ENCODE results near the gene ASCL1.

The ASCL1 gene

GRCh38 chr12:102913453-102914226 lies 43.8 kb upstream of the ASCL1 start:
- TF ChIP-seq CTCF (IDR thresholded peaks at IDR 0.05; ENCODE audit: low read depth, low read length), result no peak
- in situ Hi-C loops (cut with HindIII; ENCODE audit: low sequenced_read_pairs), result no loop called here
- no peak for DNase-seq (ENCODE audit: low read depth, low spot score)
- no peak overlapping the region for H3K4me3 ChIP-seq (ENCODE audit: low read depth, low read length)

DNA sequence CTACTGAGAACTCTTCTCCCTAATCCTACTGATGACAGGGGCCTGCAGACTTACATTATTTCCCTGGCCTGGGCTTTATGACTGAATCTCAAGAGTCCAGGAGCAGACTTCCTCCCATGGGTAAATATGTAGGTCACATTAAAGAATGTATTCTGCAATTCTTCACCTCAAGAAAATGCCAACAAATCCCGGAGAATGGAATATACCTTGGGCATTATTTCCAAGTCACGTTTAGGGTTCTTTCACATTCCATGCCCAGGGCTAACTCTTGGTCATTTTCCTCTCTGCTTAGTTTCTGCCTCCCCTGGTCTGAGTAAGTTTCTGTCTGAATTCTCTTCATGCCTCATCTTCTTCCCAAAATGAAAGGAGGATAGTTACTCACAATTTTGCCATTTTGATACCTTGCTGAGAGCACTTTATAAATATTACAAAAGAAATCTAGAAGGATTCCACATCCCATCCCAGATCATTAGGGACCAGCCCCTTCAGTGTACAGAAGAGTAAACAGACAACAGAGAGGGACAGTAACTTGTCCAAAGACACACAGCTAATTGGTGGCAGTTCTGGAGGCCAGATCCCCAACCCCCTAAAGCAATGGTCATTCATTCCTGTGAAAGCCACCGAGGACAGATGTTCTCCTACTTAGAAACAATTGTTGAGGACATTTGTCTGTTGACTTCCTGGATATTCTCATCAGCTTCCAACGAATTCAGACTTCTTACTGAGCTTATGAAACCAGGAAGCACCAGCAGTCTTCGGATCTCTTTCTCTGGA lies 41.0 kb upstream of the ASCL1 start:
- in situ Hi-C loops (cut with HindIII; ENCODE audit: low sequenced_read_pairs), result no loop called here
- no peak for DNase-seq (ENCODE audit: low read depth, low spot score)
- no peak for TF ChIP-seq CTCF (IDR thresholded peaks at IDR 0.05; ENCODE audit: low read depth, low read length)

DNA sequence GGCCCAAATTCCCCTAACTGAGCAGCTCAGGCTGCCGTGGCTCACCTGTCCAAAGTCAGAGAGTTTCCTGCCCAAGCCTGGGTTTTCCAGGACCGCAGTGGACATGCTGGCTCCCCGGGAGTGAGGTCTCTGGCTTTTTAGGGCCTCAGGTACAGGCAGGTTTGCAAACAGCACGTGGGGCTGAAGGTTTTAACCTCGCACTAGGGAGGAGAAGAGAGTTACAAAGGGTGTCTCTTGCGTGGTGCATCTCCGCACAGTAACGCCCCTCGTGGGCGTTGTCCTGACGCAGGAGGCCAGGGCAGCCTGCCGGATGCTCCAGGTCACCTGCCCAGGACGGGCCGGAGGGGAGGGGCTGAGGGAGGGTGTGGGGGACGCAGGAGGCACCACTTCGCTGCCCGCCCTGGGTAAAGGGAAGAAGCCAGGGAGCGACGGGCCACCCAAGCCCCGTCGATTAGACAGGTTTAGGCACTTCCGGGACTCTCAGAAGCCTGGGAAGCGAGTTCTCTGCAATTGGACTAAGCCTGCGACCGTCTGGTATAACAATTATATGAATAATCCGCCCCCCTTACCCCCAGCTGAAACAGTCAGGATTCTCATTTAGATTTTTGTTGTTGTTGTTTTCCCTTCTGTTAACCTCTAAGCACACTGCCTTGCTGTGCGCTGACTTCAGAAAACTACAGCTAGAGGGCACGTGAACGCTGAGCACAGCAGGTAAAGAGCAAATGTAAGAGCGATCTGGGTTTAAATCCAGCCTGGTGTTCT lies 40.3 kb upstream of the ASCL1 start, which contains the start of gene PAH:
Gene PAH (minus strand): TSS at position 219 of the 762 bp plus-strand sequence. CDS start 114 bp downstream, at position 105.
- TF ChIP-seq CTCF (IDR thresholded peaks at IDR 0.05; ENCODE audit: low read depth, low read length), result no peak
- no peak for DNase-seq (ENCODE audit: low read depth, low spot score)
- no peak within 1 kb of the TSS for H3K4me3 ChIP-seq (ENCODE audit: low read depth, low read length)
- in situ Hi-C loops (cut with HindIII; ENCODE audit: low sequenced_read_pairs), result no loop called here

More for the DNA sequence above, 41.0 kb upstream of the ASCL1 start:
- H3K4me3 ChIP-seq (ENCODE audit: low read depth, low read length), result no peak overlapping the region

DNA sequence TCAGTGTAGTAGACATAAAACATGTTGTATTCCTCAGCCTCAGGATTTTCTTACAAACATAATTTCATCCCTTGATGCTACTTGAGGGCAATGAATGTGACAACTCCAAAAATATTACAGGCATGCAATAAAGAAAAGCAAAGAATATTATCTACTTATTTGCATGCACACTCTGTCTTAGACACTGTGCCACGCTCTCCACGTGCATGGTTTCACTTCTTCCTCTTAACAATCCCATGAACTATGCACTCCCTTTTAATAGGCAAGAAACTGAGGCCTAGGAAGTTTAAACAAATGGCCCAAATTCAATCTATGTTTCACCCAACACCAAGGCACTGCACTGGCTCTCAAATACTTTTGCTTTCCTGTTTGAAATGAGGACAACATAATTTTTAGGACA lies 38.6 kb upstream of the ASCL1 start:
- in situ Hi-C loops (cut with HindIII; ENCODE audit: low sequenced_read_pairs), result no loop called here
- no peak for TF ChIP-seq CTCF (IDR thresholded peaks at IDR 0.05; ENCODE audit: low read depth, low read length)
- no peak for DNase-seq (ENCODE audit: low read depth, low spot score)
- no peak overlapping the region for H3K4me3 ChIP-seq (ENCODE audit: low read depth, low read length)

DNA sequence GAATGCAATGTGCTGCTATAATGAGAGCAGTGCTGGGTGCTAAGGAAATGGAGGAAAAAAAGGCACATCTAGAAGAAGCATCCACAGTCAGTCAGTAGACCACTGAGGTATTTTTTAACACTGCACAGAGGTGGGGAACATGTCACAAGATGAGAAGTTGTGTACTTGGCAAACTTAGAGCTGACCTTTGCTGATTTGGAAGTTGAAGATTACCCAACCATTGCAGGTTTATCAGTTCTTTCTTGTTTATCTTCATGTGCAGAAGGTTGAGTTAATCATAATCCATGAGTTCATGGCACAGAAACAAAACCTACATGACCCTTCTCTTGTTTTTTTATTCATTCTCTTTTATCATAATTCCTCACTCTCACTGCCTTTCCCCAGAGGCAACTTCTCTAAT lies 37.2 kb upstream of the ASCL1 start:
- H3K4me3 ChIP-seq (ENCODE audit: low read depth, low read length), result no peak overlapping the region
- no peak for DNase-seq (ENCODE audit: low read depth, low spot score)
- no peak for TF ChIP-seq CTCF (IDR thresholded peaks at IDR 0.05; ENCODE audit: low read depth, low read length)
- in situ Hi-C loops (cut with HindIII; ENCODE audit: low sequenced_read_pairs), result no loop called here

GRCh38 chr12:102921240-102921639 lies 36.2 kb upstream of the ASCL1 start:
- DNase-seq (ENCODE audit: low read depth, low spot score), result no peak
- no peak overlapping the region for H3K4me3 ChIP-seq (ENCODE audit: low read depth, low read length)
- in situ Hi-C loops (cut with HindIII; ENCODE audit: low sequenced_read_pairs), result no loop called here
- no peak for TF ChIP-seq CTCF (IDR thresholded peaks at IDR 0.05; ENCODE audit: low read depth, low read length)
